RWPE1 (cell line): ENCODE results near the gene ELFN2.
A peak's percentile ranks its signal among the peaks of the same experiment; 100 is the strongest.
"Not testable (repeated sequence)": the region's sequence is repeated elsewhere in the genome, so short reads cannot be mapped to it uniquely, and the experiment has no call there.

Source experiments
- CTCF ChIA-PET: fragments of 350-600 bp; sonication (Branson Sonifier 250); formaldehyde crosslinking; extraction: SDS; loops from one replicate; lab custom pipeline; 2021; lab: Yijun Ruan, JAX
- POLR2A ChIA-PET: fragments of 400-600 bp; formaldehyde crosslinking; extraction: SDS; loops from one replicate; lab custom pipeline; 2020; ENCODE audit warnings: antibody characterized with exemption; ENCODE audit not compliant: low non-redundant PET; lab: Yijun Ruan, JAX
- DNase-seq: peaks from one replicate; pipeline ENCODE4 v3.0.0; 2012; ENCODE audit warnings: low spot score
- H3K27ac ChIP-seq: fragments of 450-650 bp; 2 replicates; pipeline ENCODE4 v1.5.1; 2017
- TF ChIP-seq, protein P1 (sequence below): fragments of 450-650 bp; conservative IDR thresholded peaks from 2 replicates; pipeline ENCODE4 v1.5.1; 2017; ENCODE audit warnings: low read depth, mild to moderate bottlenecking

The ELFN2 gene

DNA sequence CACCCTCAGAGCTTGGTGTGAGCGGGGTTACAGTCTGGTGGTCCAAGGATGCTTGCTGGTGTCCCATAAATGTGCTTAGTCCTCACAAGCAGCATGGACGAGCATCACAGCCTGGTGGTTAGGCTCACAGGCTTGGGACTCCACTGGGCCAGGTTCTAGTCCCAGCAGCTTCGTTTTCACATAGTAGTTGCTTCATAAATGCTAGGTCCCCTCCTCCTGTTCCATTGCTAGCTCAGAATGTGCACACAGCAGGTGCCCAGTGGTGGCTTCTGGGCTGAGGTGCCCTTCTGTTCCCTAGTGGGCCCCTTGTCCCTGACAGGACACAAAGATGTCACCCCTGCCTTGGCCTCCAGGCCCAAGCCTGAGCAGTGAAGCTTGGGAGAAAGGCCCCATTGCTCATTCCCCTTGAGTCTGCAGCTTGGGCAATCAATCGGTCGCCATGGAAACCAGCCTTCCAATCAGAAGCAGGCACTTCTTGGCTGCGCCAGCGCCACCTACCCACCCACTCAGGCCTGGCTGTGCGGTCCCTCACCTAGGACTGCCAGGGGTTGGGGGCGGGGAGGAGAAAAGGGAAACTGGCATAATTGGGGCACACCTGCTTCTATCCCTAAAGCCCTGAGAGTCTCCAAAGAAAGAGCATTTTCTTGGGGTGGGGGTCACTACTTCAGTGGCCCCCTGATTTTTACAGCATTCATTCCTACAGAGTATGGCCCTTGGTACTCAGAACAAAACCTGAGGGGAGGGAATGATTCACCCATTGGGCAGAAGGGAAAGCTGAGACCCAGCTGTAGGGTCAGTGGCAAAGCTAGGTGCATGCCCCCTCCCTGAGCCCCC lies 96.9 kb downstream of the ELFN2 start:
- peak; percentile 36 for DNase-seq
- POLR2A ChIA-PET, result no interaction called here
- TF ChIP-seq, protein P1, sequence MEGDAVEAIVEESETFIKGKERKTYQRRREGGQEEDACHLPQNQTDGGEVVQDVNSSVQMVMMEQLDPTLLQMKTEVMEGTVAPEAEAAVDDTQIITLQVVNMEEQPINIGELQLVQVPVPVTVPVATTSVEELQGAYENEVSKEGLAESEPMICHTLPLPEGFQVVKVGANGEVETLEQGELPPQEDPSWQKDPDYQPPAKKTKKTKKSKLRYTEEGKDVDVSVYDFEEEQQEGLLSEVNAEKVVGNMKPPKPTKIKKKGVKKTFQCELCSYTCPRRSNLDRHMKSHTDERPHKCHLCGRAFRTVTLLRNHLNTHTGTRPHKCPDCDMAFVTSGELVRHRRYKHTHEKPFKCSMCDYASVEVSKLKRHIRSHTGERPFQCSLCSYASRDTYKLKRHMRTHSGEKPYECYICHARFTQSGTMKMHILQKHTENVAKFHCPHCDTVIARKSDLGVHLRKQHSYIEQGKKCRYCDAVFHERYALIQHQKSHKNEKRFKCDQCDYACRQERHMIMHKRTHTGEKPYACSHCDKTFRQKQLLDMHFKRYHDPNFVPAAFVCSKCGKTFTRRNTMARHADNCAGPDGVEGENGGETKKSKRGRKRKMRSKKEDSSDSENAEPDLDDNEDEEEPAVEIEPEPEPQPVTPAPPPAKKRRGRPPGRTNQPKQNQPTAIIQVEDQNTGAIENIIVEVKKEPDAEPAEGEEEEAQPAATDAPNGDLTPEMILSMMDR, result no peak

DNA sequence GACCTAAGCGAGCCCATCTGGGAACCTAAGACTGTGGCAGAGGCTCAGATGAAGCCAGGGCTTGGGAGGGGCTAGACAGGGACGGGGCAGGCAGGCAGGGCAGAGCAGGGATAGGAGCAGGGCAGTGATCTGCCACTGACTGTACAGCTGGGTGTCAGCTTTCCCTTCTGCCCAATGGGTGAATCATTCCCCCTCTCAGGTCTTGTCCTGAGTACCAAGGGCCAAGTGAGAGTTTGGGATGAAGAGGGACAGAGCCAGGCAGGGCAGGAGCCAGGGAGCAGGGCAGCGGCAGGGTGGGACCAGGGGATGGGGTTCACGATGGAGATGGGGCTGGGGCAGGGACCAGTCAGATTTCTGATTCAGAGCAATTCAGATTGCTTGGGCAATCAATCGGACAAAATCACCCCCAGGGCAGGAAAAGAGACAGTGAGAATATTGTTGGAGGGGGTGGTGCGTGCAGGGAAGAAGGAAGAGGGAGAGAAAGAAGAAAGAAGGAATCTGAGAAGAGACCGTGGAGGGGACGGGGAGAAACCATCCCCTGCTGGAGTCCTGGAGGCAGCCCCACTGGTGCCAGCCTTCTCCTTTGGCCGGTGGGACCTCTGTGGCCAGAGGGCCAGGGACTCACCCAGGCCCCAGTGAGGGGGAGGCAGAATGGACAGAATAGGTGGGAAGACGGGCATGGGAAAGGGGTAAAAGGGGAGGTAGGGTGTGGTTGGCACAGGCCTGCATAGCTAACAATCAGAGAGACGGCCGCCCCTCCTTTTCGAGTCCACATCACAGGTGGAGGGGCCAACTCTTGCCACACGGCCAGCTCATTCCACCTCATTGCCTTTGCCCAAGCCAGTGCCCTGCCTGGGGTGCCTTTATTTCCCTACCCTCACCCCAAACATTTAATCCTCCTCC lies 97.8 kb downstream of the ELFN2 start:
- ChIA-PET CTCF (no interaction called here), POLR2A (no interaction called here)
- DNase-seq, result no peak
- TF ChIP-seq, protein P1, result no peak
- peak overlapping the region; percentile 65 for H3K27ac ChIP-seq

More for the DNA sequence above, 96.9 kb downstream of the ELFN2 start:
- CTCF ChIA-PET, result no interaction called here
- H3K27ac ChIP-seq, result peak overlapping the region; percentile 65

DNA sequence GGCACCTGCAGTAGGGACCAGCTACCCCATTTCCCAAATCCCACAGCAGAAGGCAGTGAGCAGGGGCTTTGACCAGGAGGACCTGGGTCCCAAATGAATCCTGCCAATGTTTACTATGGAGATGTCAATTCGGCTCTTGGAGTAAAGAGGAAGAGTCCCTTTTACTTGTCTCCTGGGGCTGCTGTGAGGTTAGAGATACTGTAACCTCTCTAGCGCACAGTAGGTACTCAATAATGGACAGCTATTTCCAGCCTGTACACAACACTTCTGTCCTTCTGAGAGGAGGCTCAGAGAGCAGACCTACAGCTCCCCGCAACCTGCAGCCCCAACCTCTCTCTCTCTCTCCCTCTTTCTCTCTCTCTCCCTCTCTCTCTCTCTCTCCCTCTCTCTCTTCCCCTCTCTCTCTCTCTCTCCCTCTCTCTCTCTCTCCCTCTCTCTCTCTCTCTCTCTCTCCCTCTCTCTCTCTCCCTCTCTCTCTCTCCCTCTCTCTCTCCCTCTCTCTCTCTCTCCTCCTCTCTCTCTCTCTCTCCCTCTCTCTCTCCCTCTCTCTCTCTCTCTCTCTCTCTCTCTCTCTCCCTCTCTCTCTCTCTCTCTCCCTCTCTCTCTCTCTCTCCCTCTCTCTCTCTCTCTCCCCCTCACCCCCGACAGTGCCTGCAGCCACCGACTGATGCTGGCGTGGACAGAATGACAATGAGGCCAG lies 98.6 kb downstream of the ELFN2 start:
- H3K27ac ChIP-seq, result peak overlapping the region; percentile 93
- CTCF ChIA-PET, POLR2A ChIA-PET, DNase-seq: not testable (repeated sequence)

DNA sequence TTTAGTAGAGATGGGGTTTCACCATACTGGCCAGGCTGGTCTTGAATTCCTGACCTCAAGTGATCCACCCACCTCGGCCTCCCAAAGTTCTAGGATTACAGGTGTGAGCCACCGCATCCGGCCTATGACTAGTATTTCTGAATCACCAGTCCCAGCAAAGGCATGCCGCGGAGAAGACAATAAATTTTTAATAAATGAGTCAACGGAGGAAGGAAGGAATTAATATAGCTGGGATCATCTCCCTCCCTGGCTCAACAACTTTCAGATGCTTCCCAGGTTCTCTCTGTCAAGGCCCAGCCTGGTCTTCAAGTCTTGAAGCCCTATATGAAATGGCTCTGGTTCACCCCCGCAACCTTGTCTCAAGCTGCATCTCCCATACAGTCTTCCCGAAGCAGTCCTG lies 99.3 kb downstream of the ELFN2 start:
- POLR2A ChIA-PET, result no interaction called here

DNA sequence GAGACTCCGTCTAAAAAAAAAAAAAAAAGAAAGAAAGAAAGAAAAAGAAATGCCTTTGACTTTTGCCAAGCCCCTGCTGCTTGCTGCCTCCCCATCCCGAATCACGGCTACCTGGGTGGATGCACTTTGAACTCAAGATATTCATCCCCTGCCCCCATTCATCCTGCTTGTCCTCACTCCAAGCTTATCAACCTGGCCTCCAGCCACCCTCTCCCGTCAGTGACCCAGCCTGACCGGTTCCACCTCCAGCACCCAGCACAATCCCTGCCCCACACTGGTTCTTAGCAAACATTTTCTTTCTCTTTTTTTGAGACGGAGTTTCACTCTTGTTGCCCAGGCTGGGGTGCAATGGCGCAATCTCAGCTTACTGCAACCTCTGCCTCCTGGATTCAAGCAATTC lies 100.6 kb downstream of the ELFN2 start:
- TF ChIP-seq, protein P1, result no peak
- CTCF ChIA-PET, result no interaction called here
- no peak for DNase-seq
- H3K27ac ChIP-seq, result peak overlapping the region; percentile 93; the same call in 1 of the 2 replicates
- POLR2A ChIA-PET, result interaction anchor here (0.6 kb wide), 1 partner anchor 293 kb away, joined by 5 read pairs; no protein-coding TSS in a partner anchor

More for the DNA sequence above, 99.3 kb downstream of the ELFN2 start:
- peak; percentile 83 for DNase-seq
- CTCF ChIA-PET, result no interaction called here
- peak overlapping the region; percentile 93 for H3K27ac ChIP-seq
- TF ChIP-seq, protein P1, result no peak

DNA sequence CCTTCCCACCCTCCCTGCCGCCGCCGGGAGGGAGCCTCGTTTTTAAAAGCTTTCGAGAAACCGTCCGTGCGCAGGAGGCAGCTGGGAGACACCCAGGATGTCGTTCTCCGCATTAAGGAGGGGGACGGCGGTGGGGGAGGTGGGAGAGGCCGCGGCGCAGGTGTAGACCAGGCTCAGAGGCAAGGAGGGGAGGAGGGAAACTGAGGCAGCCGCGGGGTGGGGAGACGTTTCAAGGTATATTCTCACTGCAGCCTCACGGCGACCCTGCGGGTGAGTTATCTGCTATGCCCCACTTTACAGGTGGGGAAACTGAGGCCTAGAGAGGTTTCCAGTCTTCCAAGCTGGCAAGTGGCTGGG lies 102.3 kb downstream of the ELFN2 start:
- DNase-seq, result no peak
- no peak overlapping the region for H3K27ac ChIP-seq
- POLR2A ChIA-PET, result no interaction called here
- CTCF ChIA-PET, result no interaction called here
- TF ChIP-seq, protein P1, result no peak
